Tibial nerve (tissue), 3 donors: ENCODE measurements around the gene CACNA1H.
"Not testable (repeated sequence)": the region's sequence is repeated elsewhere in the genome, so short reads cannot be mapped to it uniquely, and the experiment has no call there.

Experiments used
- EP300 ChIP-seq, 2 donors: sonication (generic); formaldehyde crosslinking; IDR thresholded peaks; one replicate each; pipeline ENCODE4 v1.6.1; 2017; ENCODE audit warnings: antibody characterized with exemption in 2 of 2, mild to moderate bottlenecking in 1 of 2
- POLR2A ChIP-seq, 2 donors: fragments of 450-650 bp; IDR thresholded peaks; one replicate each; pipeline ENCODE4 v1.6.1; 2017; ENCODE audit warnings: antibody characterized with exemption in 2 of 2, mild to moderate bottlenecking in 2 of 2, moderate library complexity in 2 of 2

DNA sequence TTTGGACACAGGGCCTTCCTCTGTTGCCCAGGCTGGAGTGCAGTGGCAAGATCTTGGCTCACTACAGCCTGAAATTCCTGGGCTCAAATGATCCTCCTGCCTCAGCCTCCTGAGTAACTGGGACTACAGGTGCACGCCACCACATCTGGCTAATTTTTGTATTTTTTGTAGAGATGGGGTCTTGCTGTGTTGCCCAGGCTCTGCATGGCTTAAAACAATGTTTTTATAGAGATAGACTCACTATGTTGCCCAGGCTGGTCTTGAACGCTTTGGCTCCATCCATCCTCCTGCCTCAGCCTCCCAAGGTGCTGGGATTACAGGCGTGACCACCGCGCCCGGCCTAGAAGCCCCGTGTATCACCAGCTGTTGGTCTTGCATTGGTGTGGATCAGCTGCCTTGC, 116.5 kb downstream of the CACNA1H start:
- TF ChIP-seq POLR2A, EP300 (IDR thresholded peaks at IDR 0.05): not testable (repeated sequence)
